ENCODE data around the gene KNL1.
"Not testable (repeated sequence)": the region's sequence is repeated elsewhere in the genome, so short reads cannot be mapped to it uniquely, and the experiment has no call there.

The KNL1 gene

DNA sequence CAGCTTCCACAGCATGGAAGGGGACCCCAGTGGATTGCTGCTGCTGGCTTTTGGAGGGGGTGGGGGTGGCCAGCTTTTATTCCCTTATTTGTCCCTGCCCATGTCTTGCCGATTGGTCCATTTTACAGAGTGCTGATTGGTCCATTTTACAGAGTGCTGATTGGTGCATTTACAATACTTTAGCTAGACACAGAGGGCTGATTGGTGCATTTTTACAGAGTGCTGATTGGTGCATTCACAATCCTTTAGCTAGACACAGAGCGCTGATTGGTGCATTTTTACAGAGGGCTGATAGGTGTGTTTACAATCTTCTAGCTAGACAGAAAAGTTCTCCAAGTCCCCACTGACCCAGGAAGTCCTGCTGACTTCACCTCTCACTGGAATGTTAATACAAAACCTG is 12.3 kb upstream of the KNL1 start:
- not testable (repeated sequence) for DNase-seq

DNA sequence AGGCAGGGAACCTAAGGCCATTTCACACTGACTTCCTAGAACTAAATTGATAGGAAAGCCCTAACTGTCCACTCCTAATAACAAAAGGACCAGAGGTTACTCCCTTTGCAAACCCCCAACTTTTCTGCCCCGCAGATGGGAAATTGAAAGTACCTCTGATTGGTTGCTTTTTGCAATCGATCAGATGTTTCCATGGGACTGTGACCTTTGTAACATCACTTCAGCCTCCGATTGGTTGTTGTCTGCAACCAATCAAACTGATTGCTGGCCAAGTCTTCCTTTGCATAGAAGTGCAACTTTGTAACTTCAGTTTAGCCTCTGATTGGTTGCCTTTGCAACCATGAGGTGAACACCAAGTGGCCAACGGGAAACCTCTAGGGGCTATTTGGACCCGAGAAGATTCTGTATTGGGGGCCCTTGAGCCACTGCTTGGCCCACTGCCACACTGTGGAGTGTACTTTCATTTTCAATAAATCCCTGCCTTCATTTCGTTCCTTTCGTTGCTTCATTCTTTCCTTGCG is 11.3 kb upstream of the KNL1 start:
- DNase-seq: peak in 2 of 4 experiments; percentile 28 to 38

GRCh38 chr15:40584191-40584590 is 9.9 kb upstream of the KNL1 start:
- no peak for DNase-seq

- DNase-seq: peak in 2 of 4 experiments; percentile 4 to 14
Measured at GRCh38 chr15:40590667-40591050, 3.4 kb upstream of the KNL1 start.

- no peak for DNase-seq
Measured at GRCh38 chr15:40591389-40591788, 2.7 kb upstream of the KNL1 start.

DNA sequence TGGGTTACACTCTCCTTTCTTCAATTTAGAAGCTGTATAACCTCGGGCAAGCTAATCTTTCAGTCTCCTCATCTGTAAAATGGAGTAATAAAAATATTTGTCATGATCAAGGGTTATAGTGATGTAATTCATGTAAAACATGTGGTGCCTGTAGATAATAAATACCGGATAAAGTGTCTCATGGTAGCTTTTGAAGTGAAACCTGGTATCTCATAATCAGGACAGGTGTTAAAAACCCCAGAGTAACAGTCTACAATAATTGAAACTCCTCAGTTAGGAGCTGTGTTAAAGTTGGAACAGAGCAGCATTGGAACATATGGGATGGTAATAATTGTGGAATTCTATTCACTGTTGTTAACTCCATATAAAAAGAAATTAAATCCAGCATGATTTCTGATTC is 884 bp upstream of the KNL1 start:
- no peak for DNase-seq

- DNase-seq: peak; percentile 71 to 87 (median 76)
Measured at GRCh38 chr15:40594429-40594836, 384 bp downstream of the KNL1 start.

GRCh38 chr15:40595219-40595618 is 1.2 kb downstream of the KNL1 start:
- DNase-seq: no peak

- no peak for DNase-seq
Measured at GRCh38 chr15:40595773-40596172, 1.7 kb downstream of the KNL1 start.

GRCh38 chr15:40597024-40597423 is 3.0 kb downstream of the KNL1 start:
- no peak for DNase-seq

DNA sequence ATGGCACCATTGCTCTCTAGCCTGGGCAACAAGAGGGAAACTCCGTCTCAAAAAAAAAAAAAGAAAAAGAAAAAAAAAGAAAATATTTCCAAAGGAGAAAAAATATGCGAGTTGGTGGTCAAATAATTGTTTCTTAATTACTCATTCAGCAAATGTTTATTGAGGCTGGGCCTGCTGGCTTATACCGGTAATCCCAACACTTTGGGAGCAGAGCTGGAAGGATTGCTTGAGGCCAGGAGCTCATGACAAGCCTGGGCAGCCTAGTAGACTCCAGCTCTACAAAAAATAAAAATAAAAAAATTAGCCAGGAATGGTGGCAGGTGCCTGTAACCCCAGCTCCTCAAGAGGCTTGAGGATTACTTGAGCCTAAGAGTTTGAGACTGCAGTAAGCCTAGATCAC is 4.1 kb downstream of the KNL1 start:
- DNase-seq: no peak

DNA sequence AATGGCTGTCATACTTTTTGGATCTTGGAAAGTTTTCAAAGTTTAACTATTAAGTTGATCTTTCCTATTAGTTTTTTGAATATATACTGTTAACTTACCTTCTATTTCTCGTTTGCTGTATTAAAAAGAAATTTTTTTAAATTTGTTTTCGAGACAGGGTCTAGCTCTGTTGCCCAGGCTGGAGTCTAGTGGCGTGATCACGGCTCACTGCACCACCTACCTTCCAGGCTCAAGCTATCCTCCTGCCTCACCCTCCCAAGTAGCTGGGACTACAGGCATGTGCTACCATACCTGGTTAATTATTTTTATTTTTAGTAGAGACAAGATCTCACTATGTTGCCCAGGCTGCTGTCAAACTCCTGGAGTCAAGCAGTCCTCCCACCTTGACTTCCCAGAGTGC is 4.6 kb downstream of the KNL1 start:
- no peak for DNase-seq

DNA sequence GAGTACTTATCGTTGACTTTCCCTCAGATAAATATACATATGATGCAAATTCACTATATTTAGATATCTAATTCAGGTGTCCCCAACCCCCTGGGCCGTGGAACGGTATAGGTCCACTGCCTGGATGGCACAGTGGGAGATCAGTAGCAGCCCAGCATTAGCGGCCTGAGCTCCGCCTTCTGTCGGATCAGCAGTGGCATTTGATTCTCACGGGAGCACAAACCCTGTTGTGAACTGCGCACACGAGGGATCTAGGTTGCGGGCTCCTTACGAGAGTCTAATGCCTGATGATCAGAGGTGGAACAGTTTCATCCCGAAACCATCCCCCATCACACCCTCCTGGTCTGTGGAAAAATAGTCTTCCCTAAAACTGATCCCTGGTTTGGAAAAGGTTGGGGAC is 6.9 kb downstream of the KNL1 start:
- DNase-seq: no peak

DNA sequence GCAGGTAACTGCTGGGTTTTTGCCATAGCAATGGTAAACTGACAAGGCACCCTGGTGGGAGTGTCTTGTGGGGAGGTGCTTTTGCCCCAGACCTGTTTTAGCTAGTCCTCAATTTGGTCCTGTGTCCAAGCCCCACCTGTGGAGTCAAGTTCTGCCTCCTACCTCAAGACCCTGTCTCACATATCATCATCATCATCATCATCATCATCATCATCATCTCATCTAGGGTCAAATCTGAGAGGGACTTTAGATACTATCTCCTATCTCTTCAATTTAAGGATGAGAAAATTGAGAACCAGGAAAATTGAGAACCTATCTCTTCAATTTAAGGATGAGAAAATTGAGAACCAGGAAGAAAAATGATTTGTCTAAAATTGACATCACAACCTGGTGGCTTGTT is 9.9 kb downstream of the KNL1 start:
- no peak for DNase-seq

- no peak for DNase-seq
Measured at GRCh38 chr15:40613080-40613479, 19.0 kb downstream of the KNL1 start.

DNA sequence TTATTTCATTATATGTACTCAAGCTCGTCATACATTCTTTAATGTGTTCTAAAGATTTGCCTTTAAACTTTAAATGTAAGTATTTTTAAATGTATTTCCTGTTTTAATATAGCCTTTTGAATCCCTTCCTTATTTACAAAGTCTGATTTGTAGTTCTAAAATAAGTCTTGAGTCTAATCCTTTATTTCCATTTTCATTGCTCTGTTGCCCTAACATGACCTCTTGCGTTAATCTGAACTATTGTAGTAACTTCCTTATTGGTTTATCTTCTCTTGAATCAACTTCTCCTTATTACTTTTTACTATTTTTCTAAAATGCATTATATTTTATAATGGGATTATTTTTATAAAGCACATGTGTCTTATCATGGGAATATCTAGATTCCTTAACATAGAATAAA is 24.0 kb downstream of the KNL1 start:
- DNase-seq: peak; percentile 12 to 75 (median 47)

GRCh38 chr15:40618906-40619305 is 24.9 kb downstream of the KNL1 start:
- DNase-seq: no peak

DNA sequence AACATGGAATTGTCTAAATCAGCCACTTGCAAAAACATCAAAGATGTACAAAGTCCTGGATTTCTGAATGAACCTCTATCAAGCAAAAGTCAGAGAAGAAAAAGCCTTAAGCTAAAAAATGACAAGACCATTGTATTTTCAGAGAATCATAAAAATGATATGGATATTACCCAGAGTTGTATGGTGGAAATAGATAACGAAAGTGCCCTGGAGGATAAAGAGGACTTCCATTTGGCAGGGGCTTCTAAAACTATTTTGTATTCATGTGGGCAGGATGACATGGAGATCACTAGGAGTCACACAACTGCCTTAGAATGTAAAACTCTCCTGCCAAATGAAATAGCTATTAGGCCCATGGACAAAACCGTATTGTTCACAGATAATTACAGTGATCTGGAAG is 29.3 kb downstream of the KNL1 start:
- no peak for DNase-seq

GRCh38 chr15:40630313-40630712 is 36.3 kb downstream of the KNL1 start:
- DNase-seq: no peak

DNA sequence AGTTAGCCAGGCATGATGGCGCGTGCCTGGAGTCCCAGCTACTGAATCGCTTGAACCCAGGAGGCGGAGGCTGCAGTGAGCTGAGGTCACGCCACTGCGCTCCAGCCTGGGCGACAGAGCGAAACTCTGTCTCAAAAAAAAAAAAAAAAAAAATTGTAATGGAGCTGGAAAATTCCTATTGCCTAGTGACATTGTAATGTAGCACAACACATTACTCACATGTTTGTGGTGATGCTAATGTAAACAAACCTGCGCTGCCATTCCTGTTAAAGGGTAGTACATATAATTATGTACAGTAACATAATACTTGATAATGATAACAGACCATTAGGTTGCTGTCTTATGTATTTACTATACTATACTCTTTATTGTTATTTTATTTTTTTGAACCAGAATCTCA is 39.1 kb downstream of the KNL1 start:
- no peak for DNase-seq

DNA sequence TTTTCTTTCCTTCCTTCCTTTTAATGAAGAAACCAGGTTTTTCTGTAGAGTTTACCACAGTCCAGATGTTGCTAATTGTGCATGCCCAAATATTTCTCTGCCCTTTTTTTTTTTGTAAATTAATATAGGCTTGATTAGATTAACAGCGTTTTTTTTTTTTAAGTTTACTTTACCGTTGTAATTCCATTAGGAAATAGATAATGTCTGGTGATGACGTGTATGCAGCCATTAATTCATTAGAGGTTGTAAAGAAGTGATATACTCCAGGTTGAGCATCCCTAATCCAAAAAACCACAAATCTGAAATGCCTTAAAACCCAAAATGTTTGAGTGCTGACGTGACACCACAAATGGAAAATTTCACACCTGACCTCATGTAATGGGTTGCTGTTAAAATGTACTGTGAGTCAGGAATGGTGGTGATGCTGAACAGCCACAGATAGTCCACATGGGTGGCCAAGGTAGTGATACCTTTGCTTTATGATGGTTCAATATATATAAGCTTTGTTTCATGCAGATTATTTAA is 43.2 kb downstream of the KNL1 start:
- DNase-seq: no peak

DNA sequence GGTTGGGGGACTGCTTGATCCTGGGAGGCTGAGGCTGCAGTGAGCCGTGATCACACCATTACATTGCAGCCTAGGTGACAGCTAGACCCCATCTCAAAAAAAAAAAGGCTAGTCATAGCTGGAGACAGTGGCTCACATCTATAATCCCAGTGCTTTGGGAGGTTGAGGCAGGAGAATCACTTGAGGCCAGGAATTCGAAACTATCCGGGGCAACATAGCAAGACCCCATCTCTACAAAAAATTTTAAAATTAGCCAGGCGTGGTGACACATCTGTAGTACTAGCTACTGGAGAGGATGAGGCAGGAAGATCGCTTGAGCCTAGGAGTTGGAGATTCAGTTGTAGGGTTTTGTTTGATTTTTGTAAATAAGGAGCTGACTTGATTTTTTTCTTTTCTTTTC is 45.6 kb downstream of the KNL1 start:
- DNase-seq: no peak

GRCh38 chr15:40647523-40647922 is 53.5 kb downstream of the KNL1 start:
- DNase-seq: no peak

- no peak for DNase-seq
Measured at GRCh38 chr15:40650479-40650878, 56.4 kb downstream of the KNL1 start.

DNA sequence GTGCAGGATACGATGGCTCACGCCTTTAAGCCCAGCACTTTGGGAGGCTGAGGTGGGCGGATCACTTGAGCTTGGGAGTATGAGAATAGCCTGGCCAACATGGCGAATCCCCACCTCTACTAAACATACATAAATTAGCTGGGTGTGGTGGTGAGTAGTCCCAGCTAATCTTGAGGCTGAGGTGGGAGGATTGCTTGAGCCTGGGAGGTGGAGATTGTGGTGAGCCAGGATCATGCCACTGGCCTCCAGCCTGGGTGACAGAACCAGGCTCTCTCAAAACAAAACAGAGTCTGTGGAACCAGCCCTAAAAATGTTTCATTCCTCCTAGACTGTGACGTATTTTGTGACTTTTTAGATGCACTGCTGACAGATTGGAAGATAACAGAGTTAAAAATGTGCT is 66.6 kb downstream of the KNL1 start:
- no peak for DNase-seq
